HG02973 (cell line): ENCODE data around the gene HOXC10.

Experiments
- ATAC-seq: cut with Tn5 transposase; IDR thresholded peaks from one replicate; pipeline ENCODE4 v1.9.1; 2021; ENCODE audit warnings: moderate library complexity; ENCODE audit not compliant: unreplicated experiment

HOXC10 gene

GRCh38 chr12:53984901-53985691 is at the start of gene HOXC10:
Gene HOXC10, plus strand, starts transcription at chr12:53985146. Its CDS starts 114 bp downstream, at chr12:53985260.
- no peak for ATAC-seq

- ATAC-seq, result no peak
Measured at GRCh38 chr12:53935383-53936341, 49.3 kb upstream of the HOXC10 start.

GRCh38 chr12:53937099-53937498 is 47.8 kb upstream of the HOXC10 start:
- no peak for ATAC-seq

- ATAC-seq, result no peak
Measured at GRCh38 chr12:53937596-53938325, 47.2 kb upstream of the HOXC10 start.

- no peak for ATAC-seq
Measured at GRCh38 chr12:53938326-53939140, 46.4 kb upstream of the HOXC10 start, which contains the start of gene HOXC13. Gene HOXC13, plus strand, starts transcription at chr12:53938831. Its CDS starts 76 bp downstream, at chr12:53938907.

- no peak for ATAC-seq
Measured at GRCh38 chr12:53939141-53940108, 45.5 kb upstream of the HOXC10 start.

GRCh38 chr12:53940443-53941014 is 44.4 kb upstream of the HOXC10 start:
- ATAC-seq, result no peak

GRCh38 chr12:53941187-53941586 is 43.8 kb upstream of the HOXC10 start:
- no peak for ATAC-seq

GRCh38 chr12:53941750-53942149 is 43.2 kb upstream of the HOXC10 start:
- ATAC-seq, result no peak

GRCh38 chr12:53942467-53942997 is 42.4 kb upstream of the HOXC10 start:
- ATAC-seq, result no peak

GRCh38 chr12:53944209-53944608 is 40.7 kb upstream of the HOXC10 start:
- ATAC-seq, result no peak

GRCh38 chr12:53944907-53945847 is 39.8 kb upstream of the HOXC10 start:
- no peak for ATAC-seq

GRCh38 chr12:53947743-53948142 is 37.2 kb upstream of the HOXC10 start:
- no peak for ATAC-seq

GRCh38 chr12:53948650-53949593 is 36.0 kb upstream of the HOXC10 start:
- no peak for ATAC-seq

GRCh38 chr12:53949631-53950436 is 35.1 kb upstream of the HOXC10 start:
- ATAC-seq, result no peak
